HL-60 (cell line): ENCODE measurements around the gene CLEC4M.

Experiments
- DNase-seq, 2 experiments: peaks; one replicate each; pipeline ENCODE4 v3.0.0-alpha.2; 2010 to 2020; ENCODE audit warnings: low read depth in 1 of 2, low spot score in 1 of 2
- H3K27ac ChIP-seq: fragments of 250-450 bp; sonication (Bioruptor Pico); replicated peaks from 2 replicates; pipeline ENCODE4 v1.5.1; 2020; ENCODE audit warnings: mild to moderate bottlenecking, moderate library complexity
- H3K27me3 ChIP-seq: fragments of 250-450 bp; sonication (Bioruptor Pico); 2 replicates; pipeline ENCODE4 v1.5.1; 2021; ENCODE audit warnings: mild to moderate bottlenecking, moderate library complexity; ENCODE audit not compliant: insufficient read depth, poor library complexity, severe bottlenecking
- H3K4me3 ChIP-seq: replicated peaks from 2 replicates; pipeline ENCODE4 v1.5.1; 2011; ENCODE audit warnings: mild to moderate bottlenecking, control low read depth, low read length; ENCODE audit not compliant: insufficient read depth
- CTCF ChIP-seq: IDR thresholded peaks from one replicate; pipeline ENCODE4 v1.5.1; 2011; ENCODE audit warnings: low read length, control low read depth, inconsistent platforms; ENCODE audit not compliant: insufficient read depth
- GABPA ChIP-seq: IDR thresholded peaks from 2 replicates; pipeline ENCODE4 v1.6.1; 2012; ENCODE audit warnings: low read depth
- POLR2AphosphoS5 ChIP-seq: IDR thresholded peaks from 2 replicates; pipeline ENCODE4 v1.6.1; 2012; ENCODE audit warnings: low read depth
- REST ChIP-seq: IDR thresholded peaks from 2 replicates; pipeline ENCODE4 v1.6.1; 2012; ENCODE audit warnings: low read depth; ENCODE audit not compliant: insufficient replicate concordance
- SPI1 ChIP-seq: IDR thresholded peaks from 2 replicates; pipeline ENCODE4 v1.6.1; 2012; ENCODE audit warnings: low read depth, mild to moderate bottlenecking, borderline replicate concordance

CLEC4M gene

GRCh38 chr19:7806234-7806633, 43.2 kb downstream of the CLEC4M start:
- DNase-seq: no peak
- H3K4me3 ChIP-seq: no peak overlapping the region
- TF ChIP-seq REST (no peak), SPI1 (no peak), CTCF (no peak), GABPA (no peak), POLR2AphosphoS5 (no peak)
- no peak overlapping the region for H3K27ac ChIP-seq
- H3K27me3 ChIP-seq: no peaks in the 10 kb centered on the region

GRCh38 chr19:7806876-7807275, 43.8 kb downstream of the CLEC4M start:
- Histone ChIP-seq H3K27ac (no peak overlapping the region), H3K4me3 (no peak overlapping the region), H3K27me3 (no peaks in the 10 kb centered on the region)
- DNase-seq: no peak
- TF ChIP-seq POLR2AphosphoS5: no peak
- no peak for TF ChIP-seq SPI1
- TF ChIP-seq CTCF: no peak
- no peak for TF ChIP-seq GABPA
- TF ChIP-seq REST: no peak

GRCh38 chr19:7808108-7808507, 45.1 kb downstream of the CLEC4M start:
- no peak overlapping the region for H3K27ac ChIP-seq
- no peak for DNase-seq
- no peaks in the 10 kb centered on the region for H3K27me3 ChIP-seq

More at GRCh38 chr19:7808108-7808507, 45.1 kb downstream of the CLEC4M start:
- no peak overlapping the region for H3K4me3 ChIP-seq
- TF ChIP-seq GABPA (no peak), SPI1 (no peak), REST (no peak), CTCF (no peak), POLR2AphosphoS5 (no peak)
